Endothelial cell (in vitro differentiated cells): Measurements from ENCODE around the gene PTPN22. TPM values are rescaled to one million over a fixed set of nuclear protein-coding genes. Genes with fewer than 3 reads are reported as not detected.

Experiments used
- DNase-seq: peaks from one replicate; pipeline ENCODE4 v3.0.0; 2021; ENCODE audit warnings: low spot score
- H3K27ac Mint-ChIP-seq: one replicate; pipeline ENCODE4 v1.8.0; 2021; ENCODE audit warnings: mixed read lengths, inconsistent platforms; ENCODE audit not compliant: unreplicated experiment
- H3K27me3 Mint-ChIP-seq: one replicate; pipeline ENCODE4 v1.8.0; 2021; ENCODE audit warnings: mild to moderate bottlenecking, moderate library complexity, mixed read lengths, inconsistent platforms; ENCODE audit not compliant: unreplicated experiment
- H3K36me3 Mint-ChIP-seq: one replicate; pipeline ENCODE4 v1.8.0; 2021; ENCODE audit warnings: mild to moderate bottlenecking, low read depth, mixed read lengths, inconsistent platforms; ENCODE audit not compliant: unreplicated experiment
- H3K4me1 Mint-ChIP-seq: one replicate; pipeline ENCODE4 v1.8.0; 2021; ENCODE audit warnings: mild to moderate bottlenecking, mixed read lengths, inconsistent platforms; ENCODE audit not compliant: unreplicated experiment
- H3K4me3 Mint-ChIP-seq: one replicate; pipeline ENCODE4 v1.8.0; 2021; ENCODE audit warnings: mild to moderate bottlenecking, mixed read lengths, inconsistent platforms; ENCODE audit not compliant: unreplicated experiment
- H3K9me3 Mint-ChIP-seq: one replicate; pipeline ENCODE4 v1.8.0; 2021; ENCODE audit warnings: mixed read lengths, inconsistent platforms; ENCODE audit not compliant: unreplicated experiment
- total RNA-seq: library from RNA; stranded (reverse); fragmentation: NEBNext Ultra II Directional; extraction: Animal tissue kit (Norgen Biotek cat#: 25700); gene quantifications from one replicate; pipeline ENCODE4 v1.2.1, GENCODE V29; 2021; ENCODE audit not compliant: unreplicated experiment
- TF ChIP-seq, protein P1 (sequence below): fragments of 200-600 bp; sonication (generic); IDR thresholded peaks from one replicate; pipeline ENCODE4 v1.5.0; 2021; ENCODE audit warnings: antibody characterized with exemption; ENCODE audit not compliant: unreplicated experiment

PTPN22 gene
- total RNA-seq, 1 donor from 2014 or later, result 0.87 TPM

DNA sequence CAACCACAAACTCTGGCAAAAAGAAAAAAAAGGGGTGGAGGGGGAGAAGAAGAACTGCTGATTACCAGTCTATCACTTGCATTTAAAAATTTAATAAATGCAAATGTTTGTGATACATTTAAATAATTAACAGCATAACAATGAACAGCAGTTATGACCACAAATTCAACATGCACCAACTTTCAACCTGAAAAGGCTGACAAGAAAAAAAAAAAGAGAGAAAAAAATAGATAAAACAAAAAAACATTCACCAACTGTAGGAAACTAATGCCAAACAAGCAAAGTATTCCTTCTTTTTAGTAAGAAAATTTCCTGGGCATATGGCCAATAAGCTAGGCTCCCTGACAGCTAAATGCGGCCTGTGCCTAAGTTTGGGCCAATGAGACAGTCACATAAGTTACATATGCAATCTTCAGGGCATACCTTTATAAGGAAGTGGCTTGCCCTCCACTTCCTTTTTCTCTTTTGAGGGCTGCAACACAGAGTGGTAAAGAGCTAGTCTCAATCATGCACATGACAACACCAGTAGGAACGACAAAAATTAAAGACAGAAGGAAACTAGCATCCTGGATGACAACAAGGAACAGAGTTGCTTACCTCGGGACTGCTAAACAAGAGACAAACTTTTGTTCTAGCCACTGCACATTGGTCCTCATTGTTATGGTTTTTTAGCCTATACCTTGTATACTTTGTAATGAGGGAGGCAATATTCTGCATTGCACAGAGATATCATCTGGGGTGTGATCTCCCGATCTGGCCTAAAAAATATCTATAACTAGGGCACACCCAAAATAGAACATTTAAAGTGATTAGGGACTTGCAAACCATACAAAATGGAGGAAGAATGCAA is 88.0 kb downstream of the PTPN22 start:
- H3K9me3 Mint-ChIP-seq, result no peaks in the 10 kb centered on the region
- H3K27me3 Mint-ChIP-seq, result peaks cover 1% of the 10 kb centered on the region
- peaks cover 3% of the 10 kb centered on the region for H3K36me3 Mint-ChIP-seq
- H3K4me1 Mint-ChIP-seq, result peaks cover 11% of the 10 kb centered on the region
- TF ChIP-seq, protein P1, sequence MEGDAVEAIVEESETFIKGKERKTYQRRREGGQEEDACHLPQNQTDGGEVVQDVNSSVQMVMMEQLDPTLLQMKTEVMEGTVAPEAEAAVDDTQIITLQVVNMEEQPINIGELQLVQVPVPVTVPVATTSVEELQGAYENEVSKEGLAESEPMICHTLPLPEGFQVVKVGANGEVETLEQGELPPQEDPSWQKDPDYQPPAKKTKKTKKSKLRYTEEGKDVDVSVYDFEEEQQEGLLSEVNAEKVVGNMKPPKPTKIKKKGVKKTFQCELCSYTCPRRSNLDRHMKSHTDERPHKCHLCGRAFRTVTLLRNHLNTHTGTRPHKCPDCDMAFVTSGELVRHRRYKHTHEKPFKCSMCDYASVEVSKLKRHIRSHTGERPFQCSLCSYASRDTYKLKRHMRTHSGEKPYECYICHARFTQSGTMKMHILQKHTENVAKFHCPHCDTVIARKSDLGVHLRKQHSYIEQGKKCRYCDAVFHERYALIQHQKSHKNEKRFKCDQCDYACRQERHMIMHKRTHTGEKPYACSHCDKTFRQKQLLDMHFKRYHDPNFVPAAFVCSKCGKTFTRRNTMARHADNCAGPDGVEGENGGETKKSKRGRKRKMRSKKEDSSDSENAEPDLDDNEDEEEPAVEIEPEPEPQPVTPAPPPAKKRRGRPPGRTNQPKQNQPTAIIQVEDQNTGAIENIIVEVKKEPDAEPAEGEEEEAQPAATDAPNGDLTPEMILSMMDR, result no peak
- peak overlapping the region; percentile 74 for H3K27ac Mint-ChIP-seq
- H3K4me3 Mint-ChIP-seq, result no peak overlapping the region
- no peak for DNase-seq

DNA sequence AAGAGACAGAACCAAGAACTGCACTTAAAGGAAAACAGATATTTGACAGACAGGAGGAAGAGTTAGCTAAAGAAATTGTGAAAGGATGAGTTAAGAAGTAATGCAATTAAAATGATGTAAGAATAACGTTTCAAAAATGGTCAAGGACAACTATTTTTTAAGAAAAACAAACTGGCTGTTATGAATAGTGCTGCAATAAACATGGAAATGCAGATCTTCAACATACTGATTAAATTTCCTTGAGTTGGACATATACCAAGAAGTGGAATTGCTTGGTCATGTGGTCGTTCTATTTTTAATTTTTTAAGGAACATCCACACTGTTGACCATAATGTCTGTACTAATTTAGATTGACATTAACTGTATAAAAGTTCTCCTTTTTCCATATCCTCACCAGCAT is 89.1 kb downstream of the PTPN22 start:
- no peak overlapping the region for H3K27ac Mint-ChIP-seq
- TF ChIP-seq, protein P1, result no peak
- peaks cover 5% of the 10 kb centered on the region for H3K36me3 Mint-ChIP-seq
- H3K27me3 Mint-ChIP-seq, result peaks cover 1% of the 10 kb centered on the region
- H3K4me3 Mint-ChIP-seq, result no peak overlapping the region
- no peaks in the 10 kb centered on the region for H3K9me3 Mint-ChIP-seq
- DNase-seq, result no peak
- peaks cover 10% of the 10 kb centered on the region for H3K4me1 Mint-ChIP-seq

DNA sequence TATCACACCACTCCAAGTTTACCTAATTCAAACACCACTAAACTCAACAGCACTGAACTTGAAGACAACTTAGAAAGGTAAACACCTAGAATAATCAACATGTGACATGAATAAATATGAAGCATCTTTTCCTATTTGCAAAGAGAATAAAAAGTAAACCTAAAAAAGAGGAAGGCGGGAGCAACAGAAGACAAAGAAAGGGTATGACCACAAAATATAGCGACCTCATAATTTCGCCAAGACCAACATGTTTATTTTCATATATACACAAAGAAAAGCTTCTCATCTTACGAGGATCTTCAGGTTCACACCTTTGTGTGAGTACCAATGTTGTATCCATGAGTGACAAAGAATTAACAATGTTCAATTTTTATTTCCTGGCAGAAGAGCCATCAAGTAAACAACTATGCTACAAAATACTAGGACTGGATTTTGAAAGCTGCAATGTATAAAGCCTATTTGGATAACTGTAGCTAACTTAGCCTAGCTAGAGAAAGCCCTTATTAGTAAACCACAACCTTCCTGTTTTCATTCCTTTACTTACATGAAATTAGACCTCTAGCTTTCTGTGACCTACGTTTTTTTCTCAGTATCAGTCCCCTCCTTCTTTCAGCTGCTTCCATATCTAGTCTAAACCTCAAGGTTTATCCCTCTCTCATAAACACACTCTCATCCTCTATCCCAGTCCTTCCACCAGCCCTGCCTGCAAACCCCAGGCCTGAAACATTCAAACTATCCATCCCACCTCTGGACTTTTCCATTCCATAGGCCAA is 91.0 kb downstream of the PTPN22 start:
- TF ChIP-seq, protein P1, result no peak

DNA sequence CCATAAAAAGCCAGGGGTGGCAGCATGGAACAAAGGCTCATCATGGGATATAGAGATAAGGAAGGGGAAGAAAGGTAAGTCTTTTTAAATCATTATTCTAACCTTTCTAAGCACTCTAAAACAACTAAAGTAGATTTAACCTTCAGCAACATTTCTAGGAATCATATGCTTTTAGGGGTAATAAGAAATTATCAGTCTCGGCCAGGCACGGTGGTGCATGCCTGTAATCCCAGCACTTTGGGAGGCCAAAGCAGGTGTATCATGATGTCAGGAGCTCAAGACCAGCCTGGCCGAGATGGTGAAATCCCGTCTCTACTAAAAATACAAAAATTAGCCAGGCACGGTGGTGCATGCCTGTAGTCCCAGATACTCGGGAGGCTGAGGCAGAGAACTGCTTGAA is 92.0 kb downstream of the PTPN22 start:
- Mint-ChIP-seq H3K4me1 (peaks cover 10% of the 10 kb centered on the region), H3K27ac (no peak overlapping the region), H3K27me3 (no peaks in the 10 kb centered on the region), H3K4me3 (no peak overlapping the region), H3K9me3 (no peaks in the 10 kb centered on the region), H3K36me3 (peaks cover 8% of the 10 kb centered on the region)
- no peak for DNase-seq
- TF ChIP-seq, protein P1, result no peak

More for the DNA sequence above, 91.0 kb downstream of the PTPN22 start:
- no peak overlapping the region for H3K4me3 Mint-ChIP-seq
- no peaks in the 10 kb centered on the region for H3K9me3 Mint-ChIP-seq
- H3K27me3 Mint-ChIP-seq, result no peaks in the 10 kb centered on the region
- DNase-seq, result no peak
- H3K4me1 Mint-ChIP-seq, result peaks cover 10% of the 10 kb centered on the region
- H3K27ac Mint-ChIP-seq, result no peak overlapping the region
- peaks cover 8% of the 10 kb centered on the region for H3K36me3 Mint-ChIP-seq
